ENCODE results near the gene LSR. TPM values are rescaled to one million over a fixed set of nuclear protein-coding genes. Genes with fewer than 3 reads are reported as not detected.

The LSR gene
- total RNA-seq, 1 donor from 2014 or later, result 0.43 TPM

GRCh38 chr19:35241417-35241816, 7.4 kb upstream of the LSR start:
- DNase-seq (ENCODE audit: low read depth), result no peak

GRCh38 chr19:35246466-35247092, 2.2 kb upstream of the LSR start:
- DNase-seq (ENCODE audit: low read depth), result no peak

DNA sequence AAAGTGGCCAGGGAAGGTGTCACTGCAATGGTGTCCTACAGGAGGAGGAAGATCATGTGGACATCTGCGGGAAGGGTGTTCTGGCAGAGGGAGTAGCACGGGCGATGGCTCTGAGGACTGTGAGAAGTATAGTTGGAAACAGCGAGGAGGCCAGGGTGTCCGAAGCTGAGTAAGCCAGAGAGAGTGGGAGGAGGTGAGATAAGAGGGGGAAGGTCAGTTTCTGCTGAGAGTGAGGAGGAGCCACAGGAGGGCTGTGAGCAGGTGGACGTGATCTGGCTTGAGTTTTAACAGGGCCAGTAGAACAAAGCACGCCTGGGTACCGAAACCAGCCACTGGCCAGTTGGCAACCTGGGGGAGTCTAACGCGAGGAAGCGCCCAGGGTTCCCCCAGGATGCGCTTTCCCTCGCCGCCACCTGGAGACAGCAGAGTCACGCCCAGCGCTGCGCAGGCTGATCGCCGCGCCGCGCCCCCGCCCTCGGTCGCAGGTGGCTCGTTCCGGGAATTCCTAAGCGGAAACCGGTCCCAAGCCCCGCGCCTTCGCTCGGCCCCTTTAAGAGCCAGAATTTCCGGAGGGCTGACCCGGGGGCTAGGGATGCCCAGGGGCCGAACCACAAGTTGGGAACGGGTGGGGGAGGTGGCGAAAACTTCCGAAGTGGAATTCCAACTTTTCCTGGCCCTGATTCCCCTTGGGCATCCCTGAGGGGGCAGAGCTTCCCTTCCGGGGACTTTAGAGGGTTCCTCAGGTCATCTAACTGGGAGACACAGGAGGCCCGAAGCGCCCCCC, 1.1 kb upstream of the LSR start:
- DNase-seq (ENCODE audit: low read depth), result no peak

DNA sequence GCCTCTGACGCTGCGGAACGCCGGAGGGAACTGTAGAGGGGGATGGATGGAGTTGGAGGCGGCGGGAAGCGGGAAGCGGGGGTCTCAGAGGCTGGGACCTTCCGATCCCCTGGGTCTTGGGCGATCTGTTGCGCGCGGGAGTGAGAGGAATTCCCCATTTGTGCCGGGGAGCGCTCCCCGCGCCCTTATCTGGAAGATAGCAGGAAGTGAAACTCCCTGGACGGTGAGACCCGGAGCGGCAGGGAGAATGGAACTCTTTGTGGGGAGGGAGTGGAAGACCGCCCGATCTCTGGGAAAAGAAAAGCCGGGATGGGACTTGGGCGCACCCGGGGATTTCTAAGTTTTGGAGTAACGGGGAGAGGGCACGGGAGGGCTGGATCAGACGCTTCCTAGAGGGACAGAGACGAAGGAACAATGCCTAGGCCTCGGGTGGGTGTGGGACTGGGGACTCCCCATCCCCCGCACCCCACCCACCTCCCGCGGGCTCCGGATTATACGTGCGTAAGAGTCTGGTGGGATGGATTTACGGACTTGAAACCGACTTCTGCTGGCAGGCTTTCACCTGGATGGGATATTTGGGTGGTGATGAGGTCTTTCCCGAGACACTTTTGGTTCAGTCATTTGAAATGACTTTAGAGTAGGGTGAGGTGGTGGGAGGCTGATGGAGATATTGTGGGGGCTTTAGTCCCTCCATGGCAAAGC, 495 bp downstream of the LSR start:
- no peak for DNase-seq (ENCODE audit: low read depth)

- DNase-seq (ENCODE audit: low read depth), result no peak
Observed at GRCh38 chr19:35249848-35250711, 1.3 kb downstream of the LSR start.

- no peak for DNase-seq (ENCODE audit: low read depth)
Observed at GRCh38 chr19:35251456-35251855, 2.7 kb downstream of the LSR start.

GRCh38 chr19:35253316-35254286, 4.8 kb downstream of the LSR start:
- no peak for DNase-seq (ENCODE audit: low read depth)

GRCh38 chr19:35254341-35255297, 5.8 kb downstream of the LSR start:
- DNase-seq (ENCODE audit: low read depth), result no peak

DNA sequence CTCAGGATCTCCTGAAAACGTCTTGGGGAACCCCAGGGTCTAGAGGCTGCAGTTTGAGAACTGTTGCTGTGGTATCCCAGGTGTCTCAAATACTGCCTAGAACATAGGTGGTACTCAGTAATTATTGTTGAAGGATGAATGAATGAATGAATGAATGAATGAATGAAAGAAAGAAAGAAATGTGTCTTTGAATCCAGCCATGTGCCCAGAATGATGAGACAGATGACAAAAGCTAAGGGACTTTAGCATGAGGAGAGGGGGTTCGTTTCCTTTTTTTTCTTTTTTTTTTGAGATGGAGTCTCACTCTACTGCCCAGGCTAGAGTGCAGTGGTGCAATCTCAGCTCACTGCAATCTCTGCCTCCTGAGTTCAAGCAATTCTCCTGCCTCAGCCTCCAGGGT, 7.8 kb downstream of the LSR start:
- no peak for DNase-seq (ENCODE audit: low read depth)

GRCh38 chr19:35257113-35257461, 8.3 kb downstream of the LSR start:
- DNase-seq (ENCODE audit: low read depth), result no peak

GRCh38 chr19:35260694-35261304, 12.0 kb downstream of the LSR start:
- no peak for DNase-seq (ENCODE audit: low read depth)

GRCh38 chr19:35261356-35262100, 12.7 kb downstream of the LSR start:
- no peak for DNase-seq (ENCODE audit: low read depth)

DNA sequence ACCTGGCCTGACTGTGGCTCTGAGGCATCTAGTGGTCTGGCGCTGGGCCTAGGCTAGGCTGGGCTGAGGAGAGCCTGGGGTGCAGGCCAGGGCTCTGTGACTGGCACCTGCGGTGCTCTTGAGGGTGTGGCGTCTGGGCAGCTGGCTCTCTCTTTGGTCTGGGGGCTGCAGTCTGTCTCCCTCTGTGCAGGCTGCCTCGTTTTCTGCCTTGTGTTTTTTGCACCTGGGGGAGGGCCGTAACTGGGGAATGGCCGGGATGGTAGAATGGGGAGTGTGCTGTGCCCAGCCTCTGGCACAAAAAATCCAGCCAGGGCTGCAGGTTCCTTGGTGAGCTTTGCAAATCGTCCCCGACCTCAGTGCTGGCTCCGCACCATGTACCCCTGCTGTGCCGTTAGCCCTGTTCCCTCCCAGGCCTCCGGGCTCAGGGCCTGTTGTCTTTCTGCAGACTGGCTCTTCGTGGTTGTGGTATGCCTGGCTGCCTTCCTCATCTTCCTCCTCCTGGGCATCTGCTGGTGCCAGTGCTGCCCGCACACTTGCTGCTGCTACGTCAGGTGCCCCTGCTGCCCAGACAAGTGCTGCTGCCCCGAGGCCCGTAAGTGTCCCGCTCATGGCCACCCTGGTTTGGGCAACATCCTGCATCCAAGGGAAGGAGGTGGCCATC, 13.4 kb downstream of the LSR start:
- peak; percentile 50 for DNase-seq (ENCODE audit: low read depth)

- no peak for DNase-seq (ENCODE audit: low read depth)
Observed at GRCh38 chr19:35264268-35265125, 15.7 kb downstream of the LSR start.

DNA sequence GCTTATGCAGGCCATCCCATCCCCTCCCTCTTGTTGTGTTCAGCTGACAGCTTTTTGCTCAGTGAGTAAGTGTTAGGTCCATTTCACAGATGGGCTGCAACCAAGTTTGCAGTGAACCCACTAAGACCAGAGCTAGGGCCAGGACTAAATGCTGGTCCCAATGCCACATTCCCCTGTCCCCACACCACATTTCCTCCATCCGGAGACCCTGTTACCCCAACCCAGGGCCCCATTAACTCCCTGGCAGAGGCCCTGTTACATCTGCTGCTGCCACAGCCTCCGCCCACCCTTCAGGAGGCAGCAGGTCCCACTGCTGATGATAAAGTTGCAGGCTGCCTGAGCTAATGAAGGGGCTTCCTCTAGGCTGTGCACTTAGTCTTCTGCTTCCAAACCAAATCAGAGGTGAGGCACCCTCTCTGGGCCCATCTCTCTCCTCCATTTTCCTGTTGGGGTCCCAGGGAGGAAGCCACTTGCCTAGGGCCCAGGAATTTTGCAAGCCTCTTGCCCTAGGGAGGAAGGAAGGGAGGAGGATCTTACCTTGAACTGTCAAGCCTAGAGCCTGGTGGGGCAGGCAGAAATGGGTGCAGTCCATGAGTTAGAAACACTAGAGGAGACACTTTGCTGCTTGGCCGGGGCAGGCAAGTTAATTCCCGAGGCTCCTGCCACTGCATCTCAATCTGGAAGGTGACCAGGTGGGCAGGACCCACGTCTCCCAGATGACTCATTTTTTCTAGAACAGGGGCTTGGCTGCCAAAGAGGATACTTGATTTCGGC, 16.5 kb downstream of the LSR start:
- no peak for DNase-seq (ENCODE audit: low read depth)

Measured in myocyte (in vitro differentiated cells).